CD4-positive, alpha-beta T cell (primary cell): Measurements from ENCODE around the gene HOMER3. TPM values are rescaled to one million over a fixed set of nuclear protein-coding genes. Genes with fewer than 3 reads are reported as not detected.

Source experiments
- ATAC-seq: fragments of 200-7000 bp; cut with Tn5 transposase; one replicate; pipeline ENCODE4 v1.10.0; 2022; ENCODE audit warnings: mild to moderate bottlenecking; ENCODE audit not compliant: poor library complexity
- CTCF ChIA-PET: fragments of 350-600 bp; sonication (Branson Sonifier 250); formaldehyde crosslinking; loops from one replicate; lab custom pipeline; 2021; ENCODE audit warnings: antibody characterized with exemption, inconsistent platforms; lab: Charles Lee
- POLR2A ChIA-PET: fragments of 350-600 bp; sonication (Branson Sonifier 250); formaldehyde crosslinking; loops from one replicate; lab custom pipeline; 2021; ENCODE audit warnings: antibody characterized with exemption, inconsistent platforms; lab: Charles Lee
- DNase-seq, 14 experiments: peaks; one replicate each; pipeline ENCODE4 v3.0.0-alpha.2; 2013 to 2020; ENCODE audit warnings: mixed read lengths in 2 of 14
- H3K27ac ChIP-seq, 2 donors: one replicate each; pipeline versions ENCODE4 v1.5.1 to v1.7.0; 2013; ENCODE audit warnings: low read length in 2 of 2, low read depth in 1 of 2, mild to moderate bottlenecking in 1 of 2
- H3K27me3 ChIP-seq, 2 experiments: 1 replicate in 1 of 2; 2 replicates in 1 of 2; pipeline versions ENCODE4 v1.6.1 to v1.7.0; 2013; ENCODE audit warnings: low read length in 2 of 2, control low read depth in 1 of 2, mild to moderate bottlenecking in 1 of 2, moderate library complexity in 1 of 2; ENCODE audit not compliant: insufficient read depth in 2 of 2, control insufficient read depth in 1 of 2
- H3K36me3 ChIP-seq: one replicate; pipeline ENCODE4 v1.6.1; 2013; ENCODE audit warnings: low read length, control low read depth; ENCODE audit not compliant: insufficient read depth
- H3K4me1 ChIP-seq: one replicate; pipeline ENCODE4 v1.6.1; 2013; ENCODE audit warnings: low read length, control low read depth; ENCODE audit not compliant: insufficient read depth
- H3K4me3 ChIP-seq: one replicate; pipeline ENCODE4 v1.5.1; 2013; ENCODE audit warnings: mild to moderate bottlenecking, low read length, moderate library complexity
- H3K9me3 ChIP-seq, 2 experiments: 1 replicate in 1 of 2; 2 replicates in 1 of 2; pipeline versions ENCODE4 v1.6.1 to v1.7.0; 2013; ENCODE audit warnings: low read length in 2 of 2, mild to moderate bottlenecking in 2 of 2, control low read depth in 1 of 2, moderate library complexity in 1 of 2; ENCODE audit not compliant: control insufficient read depth in 1 of 2, insufficient read depth in 1 of 2
- H3K27ac Mint-ChIP-seq: one replicate; pipeline ENCODE4 v1.8.0; 2020; ENCODE audit warnings: mixed read lengths
- H3K27me3 Mint-ChIP-seq: one replicate; pipeline ENCODE4 v1.8.0; 2021; ENCODE audit warnings: mixed read lengths
- H3K36me3 Mint-ChIP-seq: one replicate; pipeline ENCODE4 v1.8.0; 2021; ENCODE audit warnings: low read depth, mixed read lengths
- H3K4me1 Mint-ChIP-seq: one replicate; pipeline ENCODE4 v1.8.0; 2021; ENCODE audit warnings: low read depth, mixed read lengths
- H3K4me3 Mint-ChIP-seq: one replicate; pipeline ENCODE4 v1.8.0; 2020; ENCODE audit warnings: mild to moderate bottlenecking, mixed read lengths
- H3K9me3 Mint-ChIP-seq: one replicate; pipeline ENCODE4 v1.8.0; 2020; ENCODE audit warnings: mixed read lengths
- CTCF ChIP-seq: fragments of 200-600 bp; IDR thresholded peaks from one replicate; pipeline ENCODE4 v1.8.0; 2022; ENCODE audit warnings: antibody characterized with exemption, mild to moderate bottlenecking
- intact Hi-C, 2 experiments: fragments of 100-400 bp; cut with DNase I in 1 of 2; cut with micrococcal nuclease in 1 of 2; formaldehyde crosslinking; loops; one replicate each; pipeline versions ENCODE4 v1.15.1 to v1.9.0; 2023 to 2025; cut with DNase I, micrococcal nuclease
- total RNA-seq, 174 experiments: library from RNA in 2 of 174; stranded (reverse) in 2 of 174; gene quantifications; one replicate each; pipeline ENCODE4 v1.2.3 and lab custom pipeline; 2021 to 2026

The HOMER3 gene
- total RNA-seq, 2 experiments from 2014 or later: 1.1 TPM

GRCh38 chr19:18896421-18896841 lies 44.6 kb downstream of the HOMER3 start:
- intact Hi-C loops: no loop called here
- peaks cover 11% of the 10 kb centered on the region for H3K4me1 ChIP-seq
- Mint-ChIP-seq H3K27ac (no peak overlapping the region), H3K9me3 (no peaks in the 10 kb centered on the region), H3K4me3 (peak overlapping the region; percentile 79), H3K4me1 (peaks cover 13% of the 10 kb centered on the region), H3K27me3 (peaks cover 25% of the 10 kb centered on the region), H3K36me3 (peaks cover 21% of the 10 kb centered on the region)
- H3K27me3 ChIP-seq: peaks cover 17 to 19% of the 10 kb centered on the region in 2 experiments
- no peak overlapping the region for H3K27ac ChIP-seq
- POLR2A ChIA-PET: no interaction called here
- TF ChIP-seq CTCF: no peak
- H3K36me3 ChIP-seq: peaks cover 26% of the 10 kb centered on the region
- peak in 1 of 14 experiments; percentile 20 for DNase-seq
- CTCF ChIA-PET: no interaction called here
- H3K9me3 ChIP-seq: peaks cover 0 to 3% of the 10 kb centered on the region in 2 experiments
- no peak overlapping the region for H3K4me3 ChIP-seq
- ATAC-seq: no peak

GRCh38 chr19:18895824-18896341 lies 45.1 kb downstream of the HOMER3 start, which contains the start of gene CERS1:
CERS1 (minus strand) TSS chr19:18896158; CDS start chr19:18896072, 86 bp downstream.
- Mint-ChIP-seq H3K36me3 (peaks cover 21% of the 10 kb centered on the region), H3K9me3 (no peaks in the 10 kb centered on the region), H3K27ac (no peak within 1 kb of the TSS), H3K4me1 (peaks cover 13% of the 10 kb centered on the region), H3K4me3 (peak within 1 kb of the TSS; percentile 79), H3K27me3 (peaks cover 25% of the 10 kb centered on the region)
- H3K4me3 ChIP-seq: no peak within 1 kb of the TSS
- H3K9me3 ChIP-seq: peaks cover 0 to 3% of the 10 kb centered on the region in 2 experiments
- DNase-seq (peak in 1 of 14 experiments; percentile 28), ATAC-seq (peak; percentile 13)
- ChIA-PET CTCF (no interaction called here), POLR2A (no interaction called here)
- H3K27me3 ChIP-seq: peaks cover 17 to 19% of the 10 kb centered on the region in 2 experiments
- H3K36me3 ChIP-seq: peaks cover 21% of the 10 kb centered on the region
- intact Hi-C loops: no loop called here
- H3K27ac ChIP-seq: no peak within 1 kb of the TSS
- peaks cover 11% of the 10 kb centered on the region for H3K4me1 ChIP-seq
- no peak for TF ChIP-seq CTCF

- no peak for TF ChIP-seq CTCF
- Histone ChIP-seq H3K27ac (no peak overlapping the region), H3K4me1 (peaks cover 11% of the 10 kb centered on the region), H3K9me3 (peaks cover 0 to 3% of the 10 kb centered on the region in 2 experiments), H3K4me3 (no peak overlapping the region), H3K27me3 (peaks cover 17 to 19% of the 10 kb centered on the region in 2 experiments), H3K36me3 (peaks cover 14% of the 10 kb centered on the region)
- H3K36me3 Mint-ChIP-seq: peaks cover 16% of the 10 kb centered on the region
- no peak overlapping the region for H3K27ac Mint-ChIP-seq
- ChIA-PET POLR2A (no interaction called here), CTCF (no interaction called here)
- H3K9me3 Mint-ChIP-seq: no peaks in the 10 kb centered on the region
- ATAC-seq: no peak
- peaks cover 27% of the 10 kb centered on the region for H3K27me3 Mint-ChIP-seq
- intact Hi-C loops: no loop called here
- DNase-seq: peak in 1 of 14 experiments; percentile 32
- H3K4me1 Mint-ChIP-seq: peaks cover 13% of the 10 kb centered on the region
- H3K4me3 Mint-ChIP-seq: no peak overlapping the region
Measured at GRCh38 chr19:18895038-18895823, 45.8 kb downstream of the HOMER3 start.
